ENCODE measurements around the gene OR7D2.
"Not testable (repeated sequence)": the region's sequence is repeated elsewhere in the genome, so short reads cannot be mapped to it uniquely, and the experiment has no call there.

Gene OR7D2

GRCh38 chr19:9178901-9179300 is at the start of gene OR7D2:
Gene OR7D2, plus strand, starts transcription at chr19:9178979. Its CDS starts 6,803 bp downstream, at chr19:9185782.
- no peak for FAIRE-seq

GRCh38 chr19:9130965-9131364 is 47.8 kb upstream of the OR7D2 start:
- FAIRE-seq = no peak

- FAIRE-seq = no peak
Measured at GRCh38 chr19:9132422-9132821, 46.4 kb upstream of the OR7D2 start.

GRCh38 chr19:9139609-9140158 is 39.1 kb upstream of the OR7D2 start:
- no peak for FAIRE-seq

GRCh38 chr19:9140159-9140874 is 38.5 kb upstream of the OR7D2 start, which contains the start of gene ZNF317:
Gene ZNF317, plus strand, starts transcription at chr19:9140397. Its CDS starts 15,620 bp downstream, at chr19:9156017.
- FAIRE-seq = peak; percentile 21

GRCh38 chr19:9144920-9145319 is 33.9 kb upstream of the OR7D2 start:
- no peak for FAIRE-seq

GRCh38 chr19:9146882-9147281 is 31.9 kb upstream of the OR7D2 start:
- FAIRE-seq = no peak

- no peak for FAIRE-seq
Measured at GRCh38 chr19:9148697-9149096, 30.1 kb upstream of the OR7D2 start.

- no peak for FAIRE-seq
Measured at GRCh38 chr19:9149997-9150396, 28.8 kb upstream of the OR7D2 start.

GRCh38 chr19:9150650-9151049 is 28.1 kb upstream of the OR7D2 start:
- no peak for FAIRE-seq

- no peak for FAIRE-seq
Measured at GRCh38 chr19:9151367-9151766, 27.4 kb upstream of the OR7D2 start.

- no peak for FAIRE-seq
Measured at GRCh38 chr19:9155591-9155990, 23.2 kb upstream of the OR7D2 start.

- no peak for FAIRE-seq
Measured at GRCh38 chr19:9156304-9156703, 22.5 kb upstream of the OR7D2 start.

GRCh38 chr19:9159891-9160290 is 18.9 kb upstream of the OR7D2 start:
- no peak for FAIRE-seq

GRCh38 chr19:9161427-9161826 is 17.4 kb upstream of the OR7D2 start:
- no peak for FAIRE-seq

GRCh38 chr19:9165261-9165660 is 13.5 kb upstream of the OR7D2 start:
- no peak for FAIRE-seq

GRCh38 chr19:9166846-9167245 is 11.9 kb upstream of the OR7D2 start:
- FAIRE-seq = no peak

GRCh38 chr19:9171393-9171991 is 7.3 kb upstream of the OR7D2 start:
- FAIRE-seq = no peak

GRCh38 chr19:9175326-9175725 is 3.5 kb upstream of the OR7D2 start:
- no peak for FAIRE-seq

- FAIRE-seq = no peak
Measured at GRCh38 chr19:9183000-9183399, 4.2 kb downstream of the OR7D2 start.

GRCh38 chr19:9187191-9187590 is 8.4 kb downstream of the OR7D2 start:
- no peak for FAIRE-seq

- FAIRE-seq = no peak
Measured at GRCh38 chr19:9189535-9189934, 10.8 kb downstream of the OR7D2 start.

- FAIRE-seq = not testable (repeated sequence)
Measured at GRCh38 chr19:9198044-9198443, 19.3 kb downstream of the OR7D2 start.

- no peak for FAIRE-seq
Measured at GRCh38 chr19:9205501-9206113, 26.8 kb downstream of the OR7D2 start.
